HepG2 (cell line): ENCODE data around the gene ZDHHC8. TPM values are rescaled to one million over a fixed set of nuclear protein-coding genes. Genes with fewer than 3 reads are reported as not detected.

ENCODE experiments used
- CREB1 ChIP-seq, 2 experiments: fragments of 450-650 bp in 1 of 2; IDR thresholded peaks; 2 replicates each; pipeline ENCODE4 v1.6.1; 2016 to 2017; ENCODE audit warnings: control low read depth in 1 of 2, mild to moderate bottlenecking in 1 of 2, missing compliant biosample characterization in 1 of 2, missing genetic modification characterization in 1 of 2
- HBP1 ChIP-seq: IDR thresholded peaks from 2 replicates; pipeline ENCODE4 v1.6.1; 2016; ENCODE audit warnings: low read depth, control low read depth
- HNRNPLL ChIP-seq: fragments of 200-400 bp; formaldehyde crosslinking; IDR thresholded peaks from 2 replicates; pipeline ENCODE4 v1.6.1; 2017; ENCODE audit warnings: mild to moderate bottlenecking, low read depth, low read length; ENCODE audit not compliant: poor library complexity, severe bottlenecking
- RXRB ChIP-seq: IDR thresholded peaks from 2 replicates; pipeline ENCODE4 v1.6.1; 2016; ENCODE audit warnings: borderline replicate concordance, missing genetic modification reagents, missing compliant biosample characterization
- ZBTB4 ChIP-seq: sonication (generic); formaldehyde crosslinking; IDR thresholded peaks from 2 replicates; pipeline ENCODE4 v1.4.0; 2020; ENCODE audit warnings: missing genetic modification reagents, mild to moderate bottlenecking, borderline replicate concordance
- ZIK1 ChIP-seq: sonication (generic); formaldehyde crosslinking; IDR thresholded peaks from 2 replicates; pipeline ENCODE4 v1.5.0; 2020; ENCODE audit warnings: mild to moderate bottlenecking, low read depth, missing genetic modification reagents, borderline replicate concordance
- ZNF282 ChIP-seq: fragments of 450-650 bp; IDR thresholded peaks from 2 replicates; pipeline ENCODE4 v1.6.1; 2018; ENCODE audit not compliant: partially characterized antibody
- ZNF530 ChIP-seq: sonication (generic); formaldehyde crosslinking; IDR thresholded peaks from 2 replicates; pipeline ENCODE4 v1.5.0; 2020; ENCODE audit warnings: low read depth, mild to moderate bottlenecking, missing genetic modification reagents
- polyA plus RNA-seq, 8 experiments: library from polyadenylated mRNA; depleted of rRNA in 3 of 8; stranded (reverse) in 7 of 8; unstranded in 1 of 8; fragments of >200 nt; fragmentation: Illumina TruSeq in 4 of 8; extraction: Trizol in 4 of 8; gene quantifications; 2 replicates each; pipeline versions ENCODE4 v1.2.1 to v1.2.3, GENCODE V29; 2011 to 2016; ENCODE audit warnings: low read depth in 4 of 8, missing spikeins in 1 of 8, mixed read lengths in 1 of 8; ENCODE audit not compliant: insufficient read depth in 1 of 8
- total RNA-seq, 5 experiments: library from RNA; depleted of rRNA; stranded (reverse); fragments of >200 nt; fragmentation: Illumina TruSeq; extraction: Trizol; gene quantifications; 2 replicates each; pipeline ENCODE4 v1.2.3, GENCODE V29; 2016; ENCODE audit warnings: low read depth in 1 of 5

ZDHHC8 gene
- total and polyA plus RNA-seq, 2 of the 13 experiments (the other 11 are each of a cell fraction or from before 2014, with no cell fraction given), result 7.5 to 21.3 TPM

- no peak for TF ChIP-seq HBP1 (CRISPR knock-in tag)
- no peak for TF ChIP-seq ZBTB4 (CRISPR knock-in tag)
- TF ChIP-seq ZNF530 (CRISPR knock-in tag), result no peak
- TF ChIP-seq HNRNPLL, result no peak
- TF ChIP-seq CREB1 (IDR thresholded peaks at IDR 0.05), result no peak
- no peak for TF ChIP-seq CREB1 (CRISPR knock-in tag; IDR thresholded peaks at IDR 0.05)
- TF ChIP-seq ZNF282, result no peak
- no peak for TF ChIP-seq ZIK1 (CRISPR knock-in tag)
- no peak for TF ChIP-seq RXRB (CRISPR knock-in tag)
These were observed 22.8 kb upstream of the ZDHHC8 start (continued) for GRCh38 chr22:20108757-20109230.
